GM19395 (cell line): ENCODE measurements around the gene CNTNAP2.
"Not testable (repeated sequence)": the region's sequence is repeated elsewhere in the genome, so short reads cannot be mapped to it uniquely, and the experiment has no call there.

Experiments
- ATAC-seq: cut with Tn5 transposase; IDR thresholded peaks from one replicate; pipeline ENCODE4 v1.9.1; 2021; ENCODE audit warnings: mild to moderate bottlenecking, moderate library complexity; ENCODE audit not compliant: unreplicated experiment

Gene CNTNAP2

DNA sequence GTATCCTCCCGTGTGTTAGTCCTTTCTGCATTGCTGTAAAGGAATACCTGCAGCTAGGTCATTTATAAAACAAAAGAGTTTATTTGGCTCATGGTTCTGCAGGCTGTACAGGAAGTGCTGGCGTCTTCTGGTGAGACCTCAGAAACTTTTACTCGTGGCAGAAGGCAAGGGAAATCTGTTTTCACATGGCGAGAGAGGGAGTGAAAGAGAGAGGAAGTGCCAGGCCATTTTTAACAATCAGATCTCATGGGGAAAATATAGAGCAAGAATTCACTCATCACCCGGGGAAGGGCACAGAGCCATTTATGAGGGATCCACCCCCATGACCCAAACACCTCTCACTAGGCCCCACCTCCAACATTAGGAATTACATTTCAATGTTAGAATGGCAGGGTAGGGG lies 952.2 kb downstream of the CNTNAP2 start:
- no peak for ATAC-seq

GRCh38 chr7:147069771-147070170 lies 953.2 kb downstream of the CNTNAP2 start:
- no peak for ATAC-seq

DNA sequence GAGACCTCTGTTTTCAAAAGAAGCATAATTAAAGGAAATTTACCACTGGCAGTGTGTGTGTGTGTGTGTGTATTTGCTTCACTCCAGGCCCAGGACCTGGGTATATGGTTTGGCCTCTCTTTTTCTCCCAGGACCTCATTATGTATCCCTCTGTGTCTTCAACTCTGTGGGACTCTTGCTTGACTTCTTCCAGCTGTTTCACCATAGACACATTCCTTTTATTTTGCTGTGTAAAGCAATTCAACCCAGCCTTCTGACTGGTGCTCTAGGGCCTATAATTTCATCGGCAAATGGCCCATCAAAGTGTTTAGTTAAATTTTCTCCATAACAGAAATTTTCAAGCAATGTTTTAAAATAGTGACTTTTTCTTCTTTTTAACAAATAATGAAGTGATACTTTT lies 954.3 kb downstream of the CNTNAP2 start:
- ATAC-seq = no peak

- ATAC-seq = no peak
These were observed 954.9 kb downstream of the CNTNAP2 start for GRCh38 chr7:147071536-147071935.

DNA sequence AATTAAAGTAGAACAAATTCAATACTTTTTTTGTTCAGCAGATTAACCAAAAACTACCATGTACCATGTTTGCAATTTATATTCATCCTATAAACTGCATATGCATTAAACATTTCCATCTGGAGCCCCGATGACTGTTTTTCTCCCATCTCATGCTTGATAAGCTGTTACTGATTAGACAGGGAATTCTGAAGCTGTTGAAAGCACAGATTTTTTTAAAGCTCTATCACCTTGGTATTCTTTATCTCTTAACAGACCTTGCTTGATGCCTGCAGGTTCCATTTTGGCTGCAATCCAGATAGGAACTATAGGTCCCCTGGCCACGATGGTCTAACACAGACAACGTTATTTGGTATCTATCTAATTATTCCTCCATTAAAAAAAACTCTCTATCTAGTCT lies 961.7 kb downstream of the CNTNAP2 start:
- ATAC-seq = no peak

DNA sequence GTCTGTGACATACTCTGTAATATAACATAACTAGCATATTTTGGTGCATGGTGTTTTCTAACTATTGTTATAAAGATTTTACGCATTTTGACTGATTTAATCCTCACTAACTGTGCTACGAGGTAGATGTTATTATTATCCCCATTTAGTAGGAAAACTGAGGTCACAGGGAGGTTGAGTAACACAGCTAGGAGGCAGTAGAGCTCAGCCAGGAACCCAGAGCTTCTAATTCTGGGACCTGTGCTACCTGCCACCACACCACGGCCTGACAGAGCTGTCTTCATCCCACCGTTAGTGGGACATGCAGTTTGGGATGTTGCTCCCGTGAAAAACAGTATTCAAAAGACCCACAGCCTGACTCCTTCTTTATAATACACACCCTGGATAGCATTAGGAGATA lies 962.5 kb downstream of the CNTNAP2 start:
- ATAC-seq = no peak

- ATAC-seq = no peak
These were observed 963.4 kb downstream of the CNTNAP2 start for GRCh38 chr7:147079921-147080420.

DNA sequence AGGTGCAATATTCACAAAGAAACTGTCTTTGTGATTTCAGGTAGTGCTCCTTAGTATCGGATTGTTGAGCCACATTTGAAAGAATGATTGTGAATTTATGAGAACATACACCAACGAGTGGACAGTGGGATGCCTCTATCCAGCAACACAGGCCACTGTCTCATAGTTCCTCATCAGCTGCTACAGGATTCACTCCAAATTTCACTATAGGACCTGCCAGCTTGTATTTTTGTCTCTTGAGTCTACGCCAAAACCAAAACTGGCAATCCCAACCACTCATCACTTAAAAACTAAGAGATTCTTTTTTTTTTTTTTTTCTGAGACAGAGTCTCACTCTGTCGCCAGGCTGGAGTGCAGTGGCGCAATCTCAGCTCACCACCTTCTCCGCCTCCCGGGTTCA lies 964.5 kb downstream of the CNTNAP2 start:
- ATAC-seq = no peak

GRCh38 chr7:147089051-147089461 lies 972.5 kb downstream of the CNTNAP2 start:
- ATAC-seq = no peak

DNA sequence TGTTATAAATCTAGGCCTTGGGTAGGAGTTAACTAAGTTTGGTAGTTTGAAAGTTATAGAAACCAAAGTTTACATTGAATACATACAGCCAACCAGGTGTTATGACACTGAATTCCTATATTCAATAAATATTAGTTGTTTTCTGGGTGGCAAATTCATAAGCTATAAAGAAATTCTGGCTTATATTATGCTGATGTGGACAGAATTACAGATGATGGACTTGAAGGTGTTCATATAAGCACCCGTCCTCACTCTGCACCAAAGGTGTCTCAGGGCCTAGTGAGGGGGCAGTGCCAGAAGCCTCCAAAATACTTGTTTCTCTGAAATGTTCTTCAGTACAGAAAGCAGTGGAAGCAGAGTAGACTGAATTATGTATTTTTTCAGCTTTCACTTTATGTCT lies 973.0 kb downstream of the CNTNAP2 start:
- no peak for ATAC-seq

DNA sequence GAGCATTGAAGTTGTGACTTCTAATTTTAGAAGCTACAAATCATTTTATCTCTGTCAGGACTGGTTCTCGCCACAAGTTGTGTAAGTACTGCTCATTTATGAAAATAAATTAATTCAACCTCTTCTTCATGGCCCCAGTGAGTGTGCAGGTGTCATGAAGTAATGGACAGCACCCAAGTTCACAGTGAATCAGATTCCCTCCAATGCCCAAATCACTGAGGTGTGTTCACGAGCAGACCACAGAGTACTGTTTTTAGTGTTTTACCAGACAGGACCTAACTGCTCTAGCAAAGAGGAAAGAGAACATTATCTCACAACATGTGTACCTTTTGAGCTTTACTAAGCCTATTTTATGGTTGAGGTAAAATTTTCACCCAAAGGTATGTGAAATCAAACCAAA lies 980.0 kb downstream of the CNTNAP2 start:
- ATAC-seq = no peak

DNA sequence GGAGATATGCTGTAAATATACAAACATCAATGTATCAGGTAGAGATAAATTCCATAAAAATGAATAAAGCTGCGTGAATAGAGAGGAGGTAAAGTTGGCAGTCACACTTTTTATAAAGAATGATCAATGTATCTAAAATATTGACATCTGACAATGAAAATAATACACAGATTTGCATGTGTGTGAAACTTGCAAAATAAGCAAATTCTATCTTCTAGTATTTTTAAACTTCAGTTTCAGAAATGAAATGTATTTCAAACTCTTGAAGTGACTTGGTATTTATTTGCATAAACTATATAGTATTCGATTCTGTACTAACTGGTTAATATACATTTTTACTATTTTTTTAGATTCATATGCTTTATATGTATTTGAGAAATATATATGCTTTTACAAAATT lies 986.6 kb downstream of the CNTNAP2 start:
- no peak for ATAC-seq

- no peak for ATAC-seq
These were observed 990.1 kb downstream of the CNTNAP2 start for GRCh38 chr7:147106746-147107145.

GRCh38 chr7:147114525-147114924 lies 997.9 kb downstream of the CNTNAP2 start:
- not testable (repeated sequence) for ATAC-seq

GRCh38 chr7:147136352-147136751 lies 1019.8 kb downstream of the CNTNAP2 start:
- no peak for ATAC-seq

DNA sequence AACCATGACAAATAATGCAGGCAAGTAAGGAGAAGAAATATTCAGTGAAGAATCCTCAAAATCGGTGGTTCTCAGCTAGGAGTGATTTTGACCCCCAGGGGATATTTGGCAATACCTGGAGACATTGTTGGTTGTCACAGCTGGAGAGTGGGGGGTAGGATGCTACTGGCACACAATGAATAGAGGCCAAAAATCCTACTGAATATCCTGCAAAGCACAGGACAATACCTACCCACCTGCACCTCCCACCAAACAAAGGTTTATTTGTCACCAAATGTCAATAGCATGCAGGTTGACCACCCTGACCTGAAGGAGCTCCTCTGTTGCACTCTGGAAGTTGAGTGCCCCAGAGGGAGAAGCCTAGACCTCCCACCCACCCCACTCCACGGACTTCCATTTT lies 1028.6 kb downstream of the CNTNAP2 start:
- ATAC-seq = no peak

DNA sequence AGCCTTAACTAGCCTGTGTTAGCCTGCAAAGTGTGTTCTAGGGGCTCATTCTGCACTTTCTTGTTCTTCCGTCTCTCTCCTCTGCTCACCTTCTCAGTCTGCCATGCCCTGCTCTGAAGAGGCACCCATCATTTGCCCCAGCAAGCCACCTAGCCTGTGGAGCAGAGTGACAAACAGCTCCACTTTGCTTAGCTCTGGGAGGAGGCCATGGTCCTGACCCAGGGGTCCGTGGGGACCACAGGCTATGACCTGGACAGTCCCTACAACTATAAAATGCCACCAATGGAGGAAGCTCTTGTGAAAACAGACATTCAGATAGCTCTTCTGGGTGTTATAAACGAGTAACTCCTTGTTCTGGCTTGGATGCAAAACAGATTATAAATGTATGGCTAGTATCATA lies 1029.6 kb downstream of the CNTNAP2 start:
- no peak for ATAC-seq

- ATAC-seq = no peak
These were observed 1035.1 kb downstream of the CNTNAP2 start for GRCh38 chr7:147151661-147152060.

DNA sequence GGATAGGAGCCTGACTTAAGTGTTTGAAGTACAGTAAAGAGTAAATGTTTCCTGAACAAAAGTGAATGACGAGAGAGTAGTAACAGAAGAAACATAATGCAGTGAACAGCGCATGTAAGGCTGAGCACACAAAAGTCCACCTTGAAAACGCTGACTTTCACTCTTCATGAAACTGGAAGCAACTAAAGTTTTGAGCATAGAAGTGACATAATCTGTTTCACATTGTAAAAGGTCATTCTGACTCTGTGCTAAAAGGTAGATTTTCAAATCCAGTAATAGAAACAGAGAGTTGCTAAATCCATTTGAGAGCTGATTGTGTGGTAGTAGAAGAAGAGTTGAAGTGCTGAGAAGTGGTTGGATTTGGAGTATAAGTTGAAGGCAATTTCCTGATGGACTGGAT lies 1037.0 kb downstream of the CNTNAP2 start:
- ATAC-seq = no peak

- ATAC-seq = no peak
These were observed 1044.8 kb downstream of the CNTNAP2 start for GRCh38 chr7:147161405-147161804.

DNA sequence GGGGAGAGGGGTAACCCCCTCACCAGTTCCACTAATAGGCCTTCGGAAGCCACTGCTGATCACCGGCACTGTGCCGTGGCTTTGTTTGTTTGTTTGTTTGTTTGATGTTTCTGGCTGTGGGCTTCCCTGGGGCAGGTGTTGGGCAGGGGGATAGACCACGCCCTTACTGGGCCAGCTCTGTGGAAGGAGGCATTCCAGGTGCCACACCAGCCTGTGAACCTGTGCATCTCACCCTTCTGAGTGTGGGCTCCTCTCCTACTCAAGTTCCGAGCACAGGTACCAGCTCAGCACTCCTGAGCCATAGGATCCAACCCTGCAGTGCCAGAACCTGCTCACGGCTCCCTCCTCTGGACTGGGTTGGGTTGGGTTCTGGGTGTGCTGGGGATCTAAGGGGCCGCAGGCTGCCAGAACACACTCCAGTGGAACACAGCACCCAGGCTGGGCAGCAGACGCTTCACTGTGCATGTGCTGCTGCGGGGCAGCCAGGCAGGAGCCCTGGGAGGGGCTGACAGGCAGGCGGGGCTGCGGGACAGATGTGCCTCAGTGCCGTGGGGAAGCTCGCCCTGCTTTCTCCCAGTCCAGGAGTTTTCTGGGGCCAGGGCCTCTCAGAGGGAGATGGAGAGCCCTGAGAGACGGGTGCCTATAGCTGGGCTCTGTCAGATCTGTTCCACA lies 1053.9 kb downstream of the CNTNAP2 start:
- no peak for ATAC-seq

GRCh38 chr7:147171013-147171391 lies 1054.4 kb downstream of the CNTNAP2 start:
- no peak for ATAC-seq

DNA sequence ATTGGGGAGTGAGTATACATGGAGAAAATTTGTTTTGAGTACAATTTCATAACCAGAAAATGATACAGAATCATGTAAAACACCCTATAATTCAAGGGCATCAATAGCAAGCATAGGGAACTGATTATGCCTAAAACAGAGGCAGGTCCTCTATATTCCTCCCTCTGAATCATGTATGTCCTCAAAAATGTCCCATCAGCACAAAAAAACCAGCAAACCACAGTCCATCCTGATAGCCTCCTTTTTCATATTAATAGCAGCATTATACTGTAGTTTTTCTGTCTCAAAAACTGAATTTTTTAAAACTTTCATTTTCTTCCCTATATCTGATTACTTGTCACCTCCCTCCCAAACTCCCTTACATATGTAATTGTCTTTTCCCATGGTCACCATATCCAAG lies 1057.3 kb downstream of the CNTNAP2 start:
- ATAC-seq = no peak
